IMR-90 (cell line): ENCODE measurements around the gene IL22RA2. TPM values are rescaled to one million over a fixed set of nuclear protein-coding genes. Genes with fewer than 3 reads are reported as not detected.

ENCODE experiments used
- ATAC-seq: fragments of 200-7000 bp; cut with Tn5 transposase; 2 replicates; pipeline ENCODE4 v1.9.1; 2020; ENCODE audit warnings: low read depth, mild to moderate bottlenecking, moderate library complexity
- BruUV-seq: library from RNA; stranded (reverse); fragments of 400-500 nt; replicated peaks from 2 replicates; lab custom pipeline; 2021; lab: Mats Ljungman, UMichigan
- CTCF ChIA-PET: fragments of 300-600 bp; formaldehyde crosslinking; extraction: SDS; loops from one replicate; lab custom pipeline; 2021; ENCODE audit warnings: antibody characterized with exemption; lab: Yijun Ruan, JAX
- POLR2A ChIA-PET: fragments of 300-600 bp; sonication (Branson Sonifier 250); formaldehyde crosslinking; loops from one replicate; lab custom pipeline; 2022; ENCODE audit warnings: antibody characterized with exemption; ENCODE audit not compliant: unreplicated experiment; lab: Charles Lee
- DNase-seq: peaks from one replicate; pipeline ENCODE4 v3.0.0; 2013
- H2AFZ ChIP-seq: replicated peaks from 2 replicates; pipeline ENCODE3; 2013; ENCODE audit warnings: low read length, mild to moderate bottlenecking; ENCODE audit not compliant: poor library complexity
- H2AK5ac ChIP-seq: 2 replicates; pipeline ENCODE4 v1.6.1; 2013; ENCODE audit warnings: low read depth, low read length, inconsistent platforms
- H2AK9ac ChIP-seq: replicated peaks from 2 replicates; pipeline ENCODE3; 2013; ENCODE audit warnings: mild to moderate bottlenecking, low read depth, low read length, moderate library complexity; ENCODE audit not compliant: poor library complexity
- H2BK120ac ChIP-seq: 2 replicates; pipeline ENCODE4 v1.6.1; 2013; ENCODE audit warnings: low read depth, low read length, inconsistent platforms
- H2BK15ac ChIP-seq: 3 replicates; pipeline ENCODE4 v1.6.1; 2013; ENCODE audit warnings: low read depth, low read length, inconsistent platforms
- H2BK20ac ChIP-seq: 2 replicates; pipeline ENCODE4 v1.6.1; 2013; ENCODE audit warnings: low read depth, mild to moderate bottlenecking, inconsistent platforms, low read length, moderate library complexity
- H2BK5ac ChIP-seq: 2 replicates; pipeline ENCODE4 v1.6.1; 2013; ENCODE audit warnings: mild to moderate bottlenecking, low read depth, low read length, inconsistent platforms; ENCODE audit not compliant: poor library complexity, severe bottlenecking
- H3K14ac ChIP-seq: replicated peaks from 2 replicates; pipeline ENCODE4 v1.6.1; 2013; ENCODE audit warnings: low read depth, low read length, inconsistent platforms
- H3K18ac ChIP-seq: 2 replicates; pipeline ENCODE4 v1.6.1; 2013; ENCODE audit warnings: low read depth, low read length, control low read depth
- H3K23ac ChIP-seq: 2 replicates; pipeline ENCODE4 v1.6.1; 2013; ENCODE audit warnings: low read depth, low read length, inconsistent platforms
- H3K27ac ChIP-seq: 2 replicates; pipeline ENCODE4 v1.5.1; 2013; ENCODE audit warnings: mild to moderate bottlenecking, control low read depth, low read length; ENCODE audit not compliant: insufficient read depth
- H3K27me3 ChIP-seq: 2 replicates; pipeline ENCODE4 v1.6.1; 2013; ENCODE audit warnings: low read length; ENCODE audit not compliant: control insufficient read depth, insufficient read depth
- H3K36me3 ChIP-seq: 2 replicates; pipeline ENCODE4 v1.6.1; 2013; ENCODE audit warnings: low read length, mixed read lengths; ENCODE audit not compliant: control insufficient read depth, insufficient read depth
- H3K4ac ChIP-seq: 2 replicates; pipeline ENCODE4 v1.6.1; 2013; ENCODE audit warnings: low read depth, low read length, inconsistent platforms
- H3K4me1 ChIP-seq: 2 replicates; pipeline ENCODE4 v1.6.1; 2013; ENCODE audit warnings: low read length, mixed read lengths; ENCODE audit not compliant: control insufficient read depth, insufficient read depth
- H3K4me2 ChIP-seq: 2 replicates; pipeline ENCODE4 v1.6.1; 2013; ENCODE audit warnings: low read depth, mild to moderate bottlenecking, control low read depth, low read length, moderate library complexity
- H3K4me3 ChIP-seq: 2 replicates; pipeline ENCODE4 v1.5.1; 2013; ENCODE audit warnings: low read depth, mild to moderate bottlenecking, control low read depth, low read length, moderate library complexity; ENCODE audit not compliant: insufficient read depth
- H3K56ac ChIP-seq: 2 replicates; pipeline ENCODE4 v1.6.1; 2013; ENCODE audit warnings: low read length, inconsistent platforms; ENCODE audit not compliant: insufficient read depth; ENCODE audit errors: extremely low read depth
- H3K79me1 ChIP-seq, 2 experiments: 2 replicates each; pipeline ENCODE4 v1.6.1; 2013; ENCODE audit warnings: low read length in 2 of 2, inconsistent platforms in 1 of 2, low read depth in 1 of 2
- H3K9ac ChIP-seq: 2 replicates; pipeline ENCODE4 v1.6.1; 2013; ENCODE audit warnings: low read depth, low read length, control low read depth
- H3K9me1 ChIP-seq: 2 replicates; pipeline ENCODE4 v1.6.1; 2013; ENCODE audit warnings: low read length, inconsistent platforms; ENCODE audit not compliant: insufficient read depth
- H3K9me3 ChIP-seq: 2 replicates; pipeline ENCODE4 v1.6.1; 2013; ENCODE audit warnings: low read length; ENCODE audit not compliant: control insufficient read depth, insufficient read depth
- H4K20me1 ChIP-seq: 2 replicates; pipeline ENCODE4 v1.6.1; 2013; ENCODE audit warnings: low read length, inconsistent platforms; ENCODE audit not compliant: insufficient read depth
- H4K5ac ChIP-seq: 2 replicates; pipeline ENCODE4 v1.6.1; 2013; ENCODE audit warnings: mild to moderate bottlenecking, low read depth, low read length, control low read depth
- H4K8ac ChIP-seq, 2 experiments: 2 replicates each; pipeline ENCODE4 v1.6.1; 2013; ENCODE audit warnings: low read depth in 2 of 2, low read length in 2 of 2, control low read depth in 1 of 2, inconsistent platforms in 1 of 2
- H4K91ac ChIP-seq: 2 replicates; pipeline ENCODE4 v1.6.1; 2013; ENCODE audit warnings: low read depth, low read length, inconsistent platforms; ENCODE audit not compliant: insufficient read depth
- FOS ChIP-seq: fragments of 150-350 bp; IDR thresholded peaks from 2 replicates; pipeline ENCODE4 v1.6.1; 2016; ENCODE audit warnings: low read depth, low read length
- WGBS, 2 experiments: methylation state at CpG; one replicate each; pipeline versions ENCODE4 v1.1.5 to v1.1.7; 2013; ENCODE audit warnings: missing lambda C conversion rate in 2 of 2; ENCODE audit not compliant: insufficient read length in 1 of 2; ENCODE audit errors: extremely low coverage in 2 of 2; 5-methylcytosine and 5-hydroxymethylcytosine counted together
- dilution Hi-C: fragments of 300-500 bp; cut with HindIII; formaldehyde crosslinking; loops from one replicate; pipeline ENCODE4 v1.14.3; 2018; ENCODE audit warnings: low sequenced_read_pairs; ENCODE audit not compliant: unreplicated experiment
- in situ Hi-C: fragments of 300-500 bp; cut with MboI; formaldehyde crosslinking; loops from 3 replicates; pipeline ENCODE4 v1.14.3; 2019; ENCODE audit warnings: low sequenced_read_pairs, inconsistent platforms, mixed read lengths
- intact Hi-C: fragments of 100-400 bp; cut with micrococcal nuclease; formaldehyde crosslinking; loops from 2 replicates; pipeline ENCODE4 v1.10.0; 2022
- polyA plus RNA-seq, 3 experiments: library from polyadenylated mRNA; depleted of rRNA; stranded (reverse); fragments of >200 nt; gene quantifications; 2 replicates each; pipeline ENCODE4 v1.2.3, GENCODE V29; 2012; ENCODE audit warnings: low replicate concordance in 1 of 3
- total RNA-seq: library from RNA; depleted of rRNA; stranded (reverse); fragments of >200 nt; gene quantifications from 2 replicates; pipeline ENCODE4 v1.2.3, GENCODE V29; 2012

The IL22RA2 gene
- total and polyA plus RNA-seq, 2 of the 4 experiments (the other 2 are of a cell fraction), result not detected

DNA sequence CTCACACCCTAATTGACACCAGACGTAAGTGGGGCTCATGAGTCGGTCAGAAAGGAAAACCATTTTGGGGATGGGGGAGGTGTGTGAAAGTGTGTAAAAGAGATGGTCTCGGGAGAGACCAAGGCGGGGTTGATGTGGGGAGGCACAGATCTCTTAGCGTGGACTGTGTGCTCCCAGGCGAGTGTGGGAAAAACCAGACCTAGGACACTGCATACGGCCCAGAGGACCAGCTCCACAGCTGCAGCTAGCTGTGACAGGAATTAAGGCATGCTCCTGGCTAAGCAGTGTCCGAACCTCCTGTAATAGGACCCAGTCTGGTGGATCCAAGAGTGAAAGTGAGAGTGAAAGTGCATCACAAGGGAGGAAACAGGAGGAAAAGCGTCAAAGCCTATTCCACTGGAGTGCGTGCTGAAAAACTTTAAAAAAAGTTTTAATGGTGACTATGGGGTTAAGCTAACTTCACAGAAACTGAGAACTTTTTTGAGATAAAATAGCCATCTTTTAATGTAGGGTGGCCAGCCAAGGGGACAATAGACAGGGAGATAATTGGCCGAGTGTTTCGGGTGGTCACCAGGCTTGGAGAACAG lies 9.6 kb downstream of the IL22RA2 start:
- no peak overlapping the region for H3K14ac ChIP-seq
- H2BK15ac ChIP-seq, result no peak overlapping the region
- no peaks in the 10 kb centered on the region for H3K79me1 ChIP-seq
- dilution Hi-C loops, result no loop called here
- no peak overlapping the region for H3K9ac ChIP-seq
- H3K56ac ChIP-seq, result no peak overlapping the region
- no peaks in the 10 kb centered on the region for H3K4me1 ChIP-seq
- intact Hi-C loops, result no loop called here
- H3K27ac ChIP-seq, result no peak overlapping the region
- no peak overlapping the region for H2BK20ac ChIP-seq
- H2BK5ac ChIP-seq, result no peak overlapping the region
- no peak overlapping the region for H2AK5ac ChIP-seq
- ATAC-seq, result no peak
- no peak overlapping the region for H4K5ac ChIP-seq
- H4K8ac ChIP-seq, result no peak overlapping the region
- DNase-seq, result no peak
- ChIA-PET POLR2A (no interaction called here), CTCF (no interaction called here)
- BruUV-seq, result no TSS peak
- H3K9me3 ChIP-seq, result peaks cover 6% of the 10 kb centered on the region
- H3K27me3 ChIP-seq, result peaks cover 3% of the 10 kb centered on the region; the same call in 1 of the 2 replicates
- H3K18ac ChIP-seq, result no peak overlapping the region
- H3K9me1 ChIP-seq, result no peaks in the 10 kb centered on the region
- H3K4me3 ChIP-seq, result no peak overlapping the region
- H3K4me2 ChIP-seq, result no peak overlapping the region
- WGBS, 2 experiments, result 68% methylated on average over 5 of the region's 12 CpGs; no CpG with 5 or more reads in 1 of the 2 experiments
- no peak overlapping the region for H3K4ac ChIP-seq
- in situ Hi-C loops, result no loop called here
- no peaks in the 10 kb centered on the region for H3K36me3 ChIP-seq
- no peak overlapping the region for H3K23ac ChIP-seq
- H2AFZ ChIP-seq, result no peak overlapping the region
- H4K91ac ChIP-seq, result no peak overlapping the region
- no peak overlapping the region for H2BK120ac ChIP-seq
- no peak for TF ChIP-seq FOS
- no peak overlapping the region for H2AK9ac ChIP-seq
- no peaks in the 10 kb centered on the region for H4K20me1 ChIP-seq
